Fibroblast of the aortic adventitia (primary cell): ENCODE measurements around the gene PHRF1. TPM values are rescaled to one million over a fixed set of nuclear protein-coding genes. Genes with fewer than 3 reads are reported as not detected.
A peak's percentile ranks its signal among the peaks of the same experiment; 100 is the strongest.

Source experiments
- DNase-seq: peaks from one replicate; pipeline ENCODE4 v3.0.0-alpha.2; 2010; ENCODE audit warnings: low read depth
- H3K4me3 ChIP-seq: 2 replicates; pipeline ENCODE4 v1.5.1; 2011; ENCODE audit warnings: low read depth, mild to moderate bottlenecking, control low read depth, low read length, moderate library complexity
- CTCF ChIP-seq: IDR thresholded peaks from 2 replicates; pipeline ENCODE4 v1.5.1; 2011; ENCODE audit warnings: mild to moderate bottlenecking, low read length, control low read depth, inconsistent platforms; ENCODE audit not compliant: insufficient read depth
- total RNA-seq: library from RNA; depleted of rRNA; stranded (reverse); fragments of >200 nt; gene quantifications from 2 replicates; pipeline ENCODE4 v1.2.3, GENCODE V29; 2012; ENCODE audit warnings: low replicate concordance

PHRF1 gene
- total RNA-seq, 1 donor: 27.6 TPM

GRCh38 chr11:576811-577610 is 741 bp downstream of the PHRF1 start:
- peak overlapping the region; percentile 98 for H3K4me3 ChIP-seq
- TF ChIP-seq CTCF: no peak
- DNase-seq: no peak

DNA sequence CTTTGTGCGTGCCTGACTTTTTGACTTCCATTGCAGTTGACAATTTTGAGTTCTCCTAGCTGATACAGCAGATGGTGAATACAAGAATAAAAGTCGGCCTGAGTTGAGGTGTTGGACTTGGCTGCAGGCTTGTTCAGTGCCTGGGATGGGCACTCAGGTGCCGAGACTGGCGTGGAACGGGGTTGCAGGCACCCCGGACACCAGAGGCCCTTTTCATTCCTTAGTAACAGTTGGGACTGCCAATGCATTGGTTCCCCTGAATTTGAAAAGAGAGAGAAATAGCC is 1.3 kb downstream of the PHRF1 start:
- peak overlapping the region; percentile 98 for H3K4me3 ChIP-seq
- DNase-seq: no peak
- TF ChIP-seq CTCF: no peak

DNA sequence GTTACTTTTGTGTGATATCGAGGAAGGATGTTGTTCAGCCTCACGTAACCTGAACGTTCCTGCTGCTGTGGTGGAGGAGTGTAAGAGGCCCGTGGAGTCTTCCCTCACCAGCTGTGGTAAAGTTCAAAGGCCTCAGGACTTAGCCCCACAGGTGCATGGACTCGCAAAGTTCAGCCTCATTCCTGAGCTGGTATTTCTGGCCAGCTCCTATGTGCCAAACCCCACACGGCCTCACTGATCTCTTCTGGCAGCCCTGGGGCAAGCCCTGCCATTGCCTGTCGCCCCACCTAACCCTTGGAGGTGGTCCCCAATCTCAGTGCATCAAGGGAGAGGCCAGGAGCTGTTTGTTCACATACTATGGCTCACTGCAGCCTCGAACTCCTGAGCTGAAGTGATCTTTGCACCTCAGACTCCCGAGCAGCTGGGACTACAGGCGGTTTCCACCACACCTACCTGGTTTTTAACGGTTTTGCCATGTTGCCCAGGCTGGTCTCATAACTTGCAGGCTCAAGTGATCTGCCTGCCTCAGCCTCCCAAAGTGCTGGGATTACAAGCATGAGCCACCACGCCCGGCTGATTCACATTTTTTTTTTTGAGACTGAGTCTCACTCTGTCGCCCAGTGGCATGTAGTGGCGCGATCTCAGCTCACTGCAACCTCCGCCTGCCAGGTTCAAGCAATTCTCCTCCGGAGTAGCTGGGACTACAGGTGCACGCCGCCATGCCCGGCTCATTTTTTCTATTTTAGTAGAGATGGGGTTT is 2.2 kb downstream of the PHRF1 start:
- no peak for DNase-seq
- H3K4me3 ChIP-seq: peak overlapping the region; percentile 98
- TF ChIP-seq CTCF: no peak

- no peak for DNase-seq
Observed at GRCh38 chr11:579830-580601, 3.7 kb downstream of the PHRF1 start.

GRCh38 chr11:581342-581741 is 5.1 kb downstream of the PHRF1 start:
- DNase-seq: no peak
- no peak overlapping the region for H3K4me3 ChIP-seq
- TF ChIP-seq CTCF: no peak

More at GRCh38 chr11:579830-580601, 3.7 kb downstream of the PHRF1 start:
- no peak for TF ChIP-seq CTCF
- no peak overlapping the region for H3K4me3 ChIP-seq

GRCh38 chr11:581752-582151 is 5.5 kb downstream of the PHRF1 start:
- no peak for TF ChIP-seq CTCF
- DNase-seq: no peak
- H3K4me3 ChIP-seq: no peak overlapping the region
